K562 (cell line): ENCODE measurements around the gene AGRN. TPM values are rescaled to one million over a fixed set of nuclear protein-coding genes. Genes with fewer than 3 reads are reported as not detected.

Experiments
- ADNP ChIP-seq: fragments of 200-800 bp; sonication (Bioruptor generic); IDR thresholded peaks from 2 replicates; pipeline ENCODE4 v1.6.1; 2016; ENCODE audit warnings: missing genetic modification characterization, missing compliant biosample characterization
- E2F5 ChIP-seq: sonication (generic); formaldehyde crosslinking; IDR thresholded peaks from 2 replicates; pipeline ENCODE4 v1.8.0; 2022; ENCODE audit warnings: mild to moderate bottlenecking, missing genetic modification reagents
- EZH2 ChIP-seq: IDR thresholded peaks from 2 replicates; pipeline ENCODE4 v1.6.1; 2012; ENCODE audit warnings: low read depth, mild to moderate bottlenecking, inconsistent platforms, low read length, borderline replicate concordance
- GMEB1 ChIP-seq: fragments of 250-450 bp; sonication (Bioruptor Pico); IDR thresholded peaks from 2 replicates; pipeline ENCODE4 v1.4.0; 2020; ENCODE audit warnings: mild to moderate bottlenecking
- HBP1 ChIP-seq: fragments of 450-650 bp; formaldehyde crosslinking; IDR thresholded peaks from 2 replicates; pipeline ENCODE4 v1.4.0; 2022; ENCODE audit warnings: missing genetic modification characterization
- HMGXB4 ChIP-seq: sonication (generic); formaldehyde crosslinking; IDR thresholded peaks from 2 replicates; pipeline ENCODE4 v1.8.1; 2023; ENCODE audit warnings: mild to moderate bottlenecking, missing genetic modification reagents
- IRF9 ChIP-seq: fragments of 450-650 bp; IDR thresholded peaks from 2 replicates; pipeline ENCODE4 v1.6.1; 2016; ENCODE audit warnings: missing biosample characterization, missing genetic modification characterization
- MAFF ChIP-seq: IDR thresholded peaks from 2 replicates; pipeline ENCODE4 v1.6.1; 2012; ENCODE audit warnings: low read length, improper control_type of control experiment
- NFYB ChIP-seq: IDR thresholded peaks from 2 replicates; pipeline ENCODE4 v1.6.1; 2011; ENCODE audit warnings: mild to moderate bottlenecking, moderate library complexity; ENCODE audit not compliant: insufficient read length; ENCODE audit errors: extremely low read depth
- PTBP1 ChIP-seq: fragments of 200-400 bp; formaldehyde crosslinking; IDR thresholded peaks from 2 replicates; pipeline ENCODE4 v1.6.1; 2017; ENCODE audit warnings: low read depth, low read length
- SLC30A9 ChIP-seq: fragments of 250-450 bp; sonication (Bioruptor Pico); IDR thresholded peaks from 2 replicates; pipeline ENCODE4 v1.8.0; 2022; ENCODE audit warnings: mild to moderate bottlenecking, moderate library complexity
- STAT5B ChIP-seq: fragments of 250-450 bp; sonication (Bioruptor Pico); IDR thresholded peaks from 2 replicates; pipeline ENCODE4 v1.8.0; 2021; ENCODE audit warnings: mild to moderate bottlenecking, inconsistent platforms
- ZNF277 ChIP-seq: fragments of 250-450 bp; sonication (Bioruptor Pico); IDR thresholded peaks from 2 replicates; pipeline ENCODE4 v1.8.0; 2022; ENCODE audit warnings: inconsistent platforms, mild to moderate bottlenecking, moderate library complexity, borderline replicate concordance
- ZNF561 ChIP-seq: fragments of 450-650 bp; formaldehyde crosslinking; conservative IDR thresholded peaks from 2 replicates; pipeline ENCODE4 v1.4.0; 2020; ENCODE audit warnings: mild to moderate bottlenecking, moderate library complexity
- ZNF592 ChIP-seq: fragments of 450-650 bp; IDR thresholded peaks from 2 replicates; pipeline ENCODE4 v1.6.1; 2017; ENCODE audit warnings: antibody characterized with exemption, mild to moderate bottlenecking
- polyA plus RNA-seq, 8 experiments: library from polyadenylated mRNA; depleted of rRNA in 4 of 8; stranded (reverse) in 5 of 8; unstranded in 3 of 8; fragments of >200 nt; fragmentation: Nextera tagmentation in 2 of 8; fragmentation: Illumina TruSeq in 1 of 8; extraction: Ambion mirVana in 2 of 8; extraction: Trizol in 1 of 8; gene quantifications; 2 replicates each; pipeline versions ENCODE4 v1.2.1 to v1.2.3, GENCODE V29; 2011 to 2014; ENCODE audit warnings: inconsistent platforms in 1 of 8, missing spikeins in 1 of 8
- total RNA-seq, 7 experiments: library from RNA; depleted of rRNA in 6 of 7; stranded (reverse); fragments of >200 nt in 6 of 7; fragmentation: Illumina TruSeq in 2 of 7; extraction: Trizol in 2 of 7; gene quantifications; 2 replicates each; pipeline versions ENCODE4 v1.2.1 to v1.2.3, GENCODE V29; 2011 to 2021; ENCODE audit warnings: low replicate concordance in 1 of 7

The AGRN gene
- total and polyA plus RNA-seq, 9 of the 15 experiments (the other 6 are each of a cell fraction or from before 2014, with no cell fraction given) = 0.04 to 111 (median 18.1) TPM

- TF ChIP-seq IRF9 (tag) (no peak), PTBP1 (no peak), MAFF (no peak), E2F5 (CRISPR knock-in tag) (no peak), STAT5B (CRISPR knock-in tag) (no peak), HMGXB4 (CRISPR knock-in tag) (no peak), NFYB (peak; percentile 27), ADNP (tag) (no peak), SLC30A9 (CRISPR knock-in tag) (no peak), ZNF561 (no peak), HBP1 (CRISPR knock-in tag) (no peak), GMEB1 (CRISPR knock-in tag) (peak; percentile 23; the same call in 1 of the 2 replicates), ZNF592 (peak; percentile 32), ZNF277 (CRISPR knock-in tag) (no peak), EZH2 (no peak)
These were observed 20.1 kb upstream of the AGRN start, which contains the start of gene HES4 (continued) for GRCh38 chr1:999725-1000356.
